ENCODE results near the gene ADIPOR1. TPM values are rescaled to one million over a fixed set of nuclear protein-coding genes. Genes with fewer than 3 reads are reported as not detected.

The ADIPOR1 gene
- total RNA-seq, 2 donors from 2014 or later: 69.7 to 90.4 TPM

- no peak for ATAC-seq
- intact Hi-C loops (cut with DNase I, micrococcal nuclease): no loop called here
- no peak for DNase-seq
Measured at GRCh38 chr1:202979459-202979858, 21.3 kb upstream of the ADIPOR1 start.

GRCh38 chr1:202976633-202977032 is 18.5 kb upstream of the ADIPOR1 start:
- intact Hi-C loops (cut with DNase I, micrococcal nuclease): no loop called here
- DNase-seq: no peak
- no peak for ATAC-seq

GRCh38 chr1:202974856-202975255 is 16.7 kb upstream of the ADIPOR1 start:
- DNase-seq (no peak), ATAC-seq (no peak)
- intact Hi-C loops (cut with DNase I, micrococcal nuclease): no loop called here

- no peak for ATAC-seq
- DNase-seq: no peak
- intact Hi-C loops (cut with DNase I, micrococcal nuclease): no loop called here
Measured at GRCh38 chr1:202972046-202972445, 13.9 kb upstream of the ADIPOR1 start.

- DNase-seq (peak; percentile 29 to 60), ATAC-seq (peak; percentile 63)
- intact Hi-C loops (cut with DNase I, micrococcal nuclease): no loop called here
Measured at GRCh38 chr1:202968895-202969295, 10.8 kb upstream of the ADIPOR1 start.

- ATAC-seq (no peak), DNase-seq (no peak)
- intact Hi-C loops (cut with DNase I, micrococcal nuclease): no loop called here
Measured at GRCh38 chr1:202968351-202968750, 10.2 kb upstream of the ADIPOR1 start.

- intact Hi-C loops (cut with DNase I, micrococcal nuclease): no loop called here
- no peak for DNase-seq
- ATAC-seq: peak; percentile 31
Measured at GRCh38 chr1:202967684-202968281, 9.7 kb upstream of the ADIPOR1 start.

GRCh38 chr1:202966006-202966898 is 8.1 kb upstream of the ADIPOR1 start:
- ATAC-seq: no peak
- intact Hi-C loops (cut with DNase I, micrococcal nuclease): no loop called here
- no peak for DNase-seq

- DNase-seq (no peak), ATAC-seq (no peak)
- intact Hi-C loops (cut with DNase I, micrococcal nuclease): no loop called here
Measured at GRCh38 chr1:202965422-202965821, 7.3 kb upstream of the ADIPOR1 start.

GRCh38 chr1:202964791-202965410 is 6.8 kb upstream of the ADIPOR1 start:
- ATAC-seq: no peak
- intact Hi-C loops (cut with DNase I, micrococcal nuclease): no loop called here
- no peak for DNase-seq

GRCh38 chr1:202961220-202961880 is 3.2 kb upstream of the ADIPOR1 start:
- intact Hi-C loops (cut with DNase I, micrococcal nuclease): no loop called here
- DNase-seq (no peak), ATAC-seq (no peak)

- ATAC-seq (no peak), DNase-seq (no peak)
- intact Hi-C loops (cut with DNase I, micrococcal nuclease): no loop called here
Measured at GRCh38 chr1:202959276-202959620, 1.1 kb upstream of the ADIPOR1 start.

- ATAC-seq: peak; percentile 43
- peak in 1 of 2 donors; percentile 46 for DNase-seq
- intact Hi-C loops (cut with DNase I, micrococcal nuclease): no loop called here
Measured at GRCh38 chr1:202958544-202959275, 598 bp upstream of the ADIPOR1 start.

- ATAC-seq: no peak
- DNase-seq: no peak
- intact Hi-C loops (cut with DNase I, micrococcal nuclease): no loop called here
Measured at GRCh38 chr1:202956969-202957368, 1.1 kb downstream of the ADIPOR1 start.

- intact Hi-C loops (cut with DNase I, micrococcal nuclease): no loop called here
- DNase-seq (no peak), ATAC-seq (no peak)
Measured at GRCh38 chr1:202954057-202954745, 3.9 kb downstream of the ADIPOR1 start.

- ATAC-seq (no peak), DNase-seq (no peak)
- intact Hi-C loops (cut with DNase I, micrococcal nuclease): no loop called here
Measured at GRCh38 chr1:202953392-202953791, 4.7 kb downstream of the ADIPOR1 start.

GRCh38 chr1:202952818-202953217 is 5.3 kb downstream of the ADIPOR1 start:
- intact Hi-C loops (cut with DNase I, micrococcal nuclease): no loop called here
- DNase-seq: peak in 1 of 2 donors; percentile 60
- ATAC-seq: peak; percentile 61

- DNase-seq (no peak), ATAC-seq (no peak)
- intact Hi-C loops (cut with DNase I, micrococcal nuclease): no loop called here
Measured at GRCh38 chr1:202952099-202952498, 6.0 kb downstream of the ADIPOR1 start.

Data from left colon (tissue), 2 donors.